Measurements from ENCODE around the gene DSCAML1. TPM values are rescaled to one million over a fixed set of nuclear protein-coding genes. Genes with fewer than 3 reads are reported as not detected.

The DSCAML1 gene
- total RNA-seq, 1 experiment from 2014 or later = 0.15 TPM

DNA sequence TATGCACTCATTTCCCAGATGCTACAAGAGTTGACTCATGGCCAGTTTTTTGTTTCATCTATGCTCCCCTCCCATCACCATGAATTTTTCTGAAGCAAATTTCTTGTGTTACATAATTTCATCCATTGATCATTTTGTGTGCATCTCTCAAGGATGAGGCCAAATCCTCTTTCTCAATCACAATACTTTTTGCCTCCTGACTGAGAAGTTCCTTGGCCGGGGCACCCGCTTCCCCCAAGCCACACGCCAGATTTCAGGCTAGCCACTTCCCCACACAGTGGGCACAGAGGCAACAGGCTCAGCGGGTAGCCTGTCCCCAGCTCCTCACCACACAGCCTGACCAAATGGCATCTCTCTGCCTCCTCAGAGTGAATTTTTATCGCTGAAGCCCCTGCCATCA, 9.8 kb upstream of the DSCAML1 start:
- no peak overlapping the region for H2BK5ac ChIP-seq (ENCODE audit: insufficient read length, low read length)
- no peak overlapping the region for H4K5ac ChIP-seq (ENCODE audit: insufficient read length, low read depth, low read length)
- H2BK15ac ChIP-seq (ENCODE audit: low read depth, low read length) = no peak overlapping the region
- no peak overlapping the region for H2AFZ ChIP-seq (ENCODE audit: low read length)
- no peaks in the 10 kb centered on the region for H3K4me1 ChIP-seq (ENCODE audit: insufficient read depth, low read length)
- no peaks in the 10 kb centered on the region for H3K23me2 ChIP-seq (ENCODE audit: insufficient read length, low read depth, low read length, poor library complexity, severe bottlenecking)
- H2AK5ac ChIP-seq (ENCODE audit: insufficient read length, low read length) = no peak overlapping the region
- H3K4ac ChIP-seq (ENCODE audit: low read depth, low read length) = no peak overlapping the region
- no peak overlapping the region for H3K14ac ChIP-seq (ENCODE audit: insufficient read depth, low read length)
- Mint-ChIP-seq H3K9me3 (no peaks in the 10 kb centered on the region), H3K27ac (no peak overlapping the region), H3K4me1 (peaks cover 5 to 17% of the 10 kb centered on the region in 2 experiments), H3K4me3 (no peak overlapping the region), H3K27me3 (ENCODE audit: low read depth) (peaks cover 43% of the 10 kb centered on the region), H3K36me3 (ENCODE audit: insufficient read depth in 1 of 3, low read depth in 3 of 3) (no peaks in the 10 kb centered on the region)
- no peak overlapping the region for H4K8ac ChIP-seq (replicated peaks; ENCODE audit: insufficient read length, low read depth, low read length)
- no peak overlapping the region for H3K56ac ChIP-seq (ENCODE audit: insufficient read length, low read depth, low read length)
- H2BK120ac ChIP-seq (ENCODE audit: low read depth, low read length, poor library complexity, severe bottlenecking) = no peak overlapping the region
- H3K27ac ChIP-seq (ENCODE audit: insufficient read length, low read depth, low read length) = no peak overlapping the region
- TF ChIP-seq, protein P1, sequence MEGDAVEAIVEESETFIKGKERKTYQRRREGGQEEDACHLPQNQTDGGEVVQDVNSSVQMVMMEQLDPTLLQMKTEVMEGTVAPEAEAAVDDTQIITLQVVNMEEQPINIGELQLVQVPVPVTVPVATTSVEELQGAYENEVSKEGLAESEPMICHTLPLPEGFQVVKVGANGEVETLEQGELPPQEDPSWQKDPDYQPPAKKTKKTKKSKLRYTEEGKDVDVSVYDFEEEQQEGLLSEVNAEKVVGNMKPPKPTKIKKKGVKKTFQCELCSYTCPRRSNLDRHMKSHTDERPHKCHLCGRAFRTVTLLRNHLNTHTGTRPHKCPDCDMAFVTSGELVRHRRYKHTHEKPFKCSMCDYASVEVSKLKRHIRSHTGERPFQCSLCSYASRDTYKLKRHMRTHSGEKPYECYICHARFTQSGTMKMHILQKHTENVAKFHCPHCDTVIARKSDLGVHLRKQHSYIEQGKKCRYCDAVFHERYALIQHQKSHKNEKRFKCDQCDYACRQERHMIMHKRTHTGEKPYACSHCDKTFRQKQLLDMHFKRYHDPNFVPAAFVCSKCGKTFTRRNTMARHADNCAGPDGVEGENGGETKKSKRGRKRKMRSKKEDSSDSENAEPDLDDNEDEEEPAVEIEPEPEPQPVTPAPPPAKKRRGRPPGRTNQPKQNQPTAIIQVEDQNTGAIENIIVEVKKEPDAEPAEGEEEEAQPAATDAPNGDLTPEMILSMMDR (conservative IDR thresholded peaks at IDR 0.05) = no peak
- no CpG with 5 or more reads among the region's 5 CpGs for WGBS (ENCODE audit: extremely low coverage, insufficient read length, low lambda C conversion rate)
- no peak overlapping the region for H3K18ac ChIP-seq (ENCODE audit: insufficient read length, low read depth, low read length)
- no peak overlapping the region for H2BK20ac ChIP-seq (ENCODE audit: low read depth, low read length, poor library complexity, severe bottlenecking)
- no peak overlapping the region for H2BK12ac ChIP-seq (ENCODE audit: insufficient read length, low read depth, low read length)
- H3K4me2 ChIP-seq (ENCODE audit: insufficient read depth, insufficient read length, low read length) = no peak overlapping the region
- no peak overlapping the region for H3K9ac ChIP-seq (ENCODE audit: extremely low read depth, insufficient read length, low read length)
- no peaks in the 10 kb centered on the region for H3K79me2 ChIP-seq (ENCODE audit: insufficient read depth, low read length)
- no peaks in the 10 kb centered on the region for H3K9me3 ChIP-seq (ENCODE audit: control insufficient read depth, low read depth, low read length)
- H4K91ac ChIP-seq (ENCODE audit: insufficient read length, low read depth, low read length) = no peak overlapping the region
- no peak for DNase-seq
- no peak overlapping the region for H3K23ac ChIP-seq (ENCODE audit: insufficient read length, low read depth, low read length)
- no peak overlapping the region for H3T11ph ChIP-seq (ENCODE audit: low read length)
- no peaks in the 10 kb centered on the region for H4K20me1 ChIP-seq (ENCODE audit: control insufficient read depth, insufficient read depth, insufficient read length)
- H3K79me1 ChIP-seq (ENCODE audit: insufficient read depth, low read depth, low read length, poor library complexity, severe bottlenecking) = no peaks in the 10 kb centered on the region
- no peaks in the 10 kb centered on the region for H3K27me3 ChIP-seq (ENCODE audit: insufficient read depth, low read length)

Measured in H9 (cell line).